Effector memory CD8-positive, alpha-beta T cell (primary cell): Measurements from ENCODE around the gene BMP6.

Experiments used
- ATAC-seq: fragments of 150-1000 bp; cut with Tn5 transposase; replicated peaks from 2 replicates; pipeline ENCODE4 v1.10.0; 2021; ENCODE audit warnings: mild to moderate bottlenecking, moderate library complexity
- DNase-seq, 3 experiments: peaks; one replicate each; pipeline ENCODE4 v3.0.0; 2021
- H3K27ac Mint-ChIP-seq, 2 donors: one replicate each; pipeline ENCODE4 v1.8.0; 2022; ENCODE audit warnings: mild to moderate bottlenecking in 2 of 2, mixed read lengths in 2 of 2, moderate library complexity in 2 of 2
- H3K27me3 Mint-ChIP-seq, 2 donors: one replicate each; pipeline ENCODE4 v1.8.0; 2022; ENCODE audit warnings: mixed read lengths in 2 of 2
- H3K36me3 Mint-ChIP-seq: one replicate; pipeline ENCODE4 v1.8.0; 2022; ENCODE audit warnings: mild to moderate bottlenecking, moderate library complexity, mixed read lengths; ENCODE audit not compliant: insufficient read depth
- H3K4me1 Mint-ChIP-seq, 2 donors: one replicate each; pipeline ENCODE4 v1.8.0; 2022; ENCODE audit warnings: low read depth in 2 of 2, mixed read lengths in 2 of 2
- H3K4me3 Mint-ChIP-seq, 2 donors: one replicate each; pipeline ENCODE4 v1.8.0; 2022; ENCODE audit warnings: mild to moderate bottlenecking in 2 of 2, mixed read lengths in 2 of 2, moderate library complexity in 2 of 2
- H3K9me3 Mint-ChIP-seq, 2 donors: one replicate each; pipeline ENCODE4 v1.8.0; 2022; ENCODE audit warnings: mixed read lengths in 2 of 2

BMP6 gene

GRCh38 chr6:7770111-7770510, 44.2 kb downstream of the BMP6 start:
- Mint-ChIP-seq H3K4me3 (no peak overlapping the region), H3K9me3 (no peaks in the 10 kb centered on the region), H3K4me1 (no peaks in the 10 kb centered on the region), H3K27ac (no peak overlapping the region), H3K27me3 (peaks cover 33 to 71% of the 10 kb centered on the region in 2 donors), H3K36me3 (no peaks in the 10 kb centered on the region)
- DNase-seq (no peak), ATAC-seq (no peak)

- no peak overlapping the region for H3K4me3 Mint-ChIP-seq
- H3K27ac Mint-ChIP-seq = no peak overlapping the region
- ATAC-seq = no peak
- peaks cover 30 to 67% of the 10 kb centered on the region in 2 donors for H3K27me3 Mint-ChIP-seq
- DNase-seq = no peak
- H3K9me3 Mint-ChIP-seq = no peaks in the 10 kb centered on the region
- no peaks in the 10 kb centered on the region for H3K4me1 Mint-ChIP-seq
- no peaks in the 10 kb centered on the region for H3K36me3 Mint-ChIP-seq
Observed at GRCh38 chr6:7770601-7771000, 44.7 kb downstream of the BMP6 start.

GRCh38 chr6:7773322-7773721, 47.4 kb downstream of the BMP6 start:
- DNase-seq (no peak), ATAC-seq (no peak)
- Mint-ChIP-seq H3K4me3 (no peak overlapping the region), H3K27ac (no peak overlapping the region), H3K4me1 (no peaks in the 10 kb centered on the region), H3K36me3 (no peaks in the 10 kb centered on the region), H3K27me3 (peaks cover 38 to 74% of the 10 kb centered on the region in 2 donors), H3K9me3 (no peaks in the 10 kb centered on the region)

- ATAC-seq (no peak), DNase-seq (no peak)
- Mint-ChIP-seq H3K27ac (no peak overlapping the region), H3K4me1 (no peaks in the 10 kb centered on the region), H3K36me3 (no peaks in the 10 kb centered on the region), H3K27me3 (peaks cover 32 to 74% of the 10 kb centered on the region in 2 donors), H3K9me3 (no peaks in the 10 kb centered on the region), H3K4me3 (no peak overlapping the region)
Observed at GRCh38 chr6:7773914-7774313, 48.0 kb downstream of the BMP6 start.

- Mint-ChIP-seq H3K4me1 (no peaks in the 10 kb centered on the region), H3K27ac (no peak overlapping the region), H3K9me3 (no peaks in the 10 kb centered on the region), H3K36me3 (no peaks in the 10 kb centered on the region), H3K27me3 (peaks cover 39 to 62% of the 10 kb centered on the region in 2 donors), H3K4me3 (no peak overlapping the region)
- DNase-seq (no peak), ATAC-seq (no peak)
Observed at GRCh38 chr6:7776509-7776908, 50.6 kb downstream of the BMP6 start.

GRCh38 chr6:7777074-7777473, 51.2 kb downstream of the BMP6 start:
- Mint-ChIP-seq H3K27ac (no peak overlapping the region), H3K9me3 (no peaks in the 10 kb centered on the region), H3K4me1 (no peaks in the 10 kb centered on the region), H3K27me3 (peaks cover 45 to 62% of the 10 kb centered on the region in 2 donors), H3K4me3 (no peak overlapping the region), H3K36me3 (no peaks in the 10 kb centered on the region)
- DNase-seq (no peak), ATAC-seq (no peak)

- H3K27me3 Mint-ChIP-seq = peaks cover 50 to 57% of the 10 kb centered on the region in 2 donors
- H3K36me3 Mint-ChIP-seq = no peaks in the 10 kb centered on the region
- no peak overlapping the region for H3K27ac Mint-ChIP-seq
- peaks cover 0 to 2% of the 10 kb centered on the region in 2 donors for H3K9me3 Mint-ChIP-seq
- ATAC-seq = no peak
- no peak for DNase-seq
- no peaks in the 10 kb centered on the region for H3K4me1 Mint-ChIP-seq
- no peak overlapping the region for H3K4me3 Mint-ChIP-seq
Observed at GRCh38 chr6:7781240-7781639, 55.3 kb downstream of the BMP6 start.

GRCh38 chr6:7784248-7784647, 58.3 kb downstream of the BMP6 start:
- no peak for ATAC-seq
- no peaks in the 10 kb centered on the region for H3K36me3 Mint-ChIP-seq

GRCh38 chr6:7784706-7785105, 58.8 kb downstream of the BMP6 start:
- no peak overlapping the region for H3K4me3 Mint-ChIP-seq
- H3K27me3 Mint-ChIP-seq = peaks cover 38 to 39% of the 10 kb centered on the region in 2 donors
- peaks cover 0 to 2% of the 10 kb centered on the region in 2 donors for H3K9me3 Mint-ChIP-seq
- H3K27ac Mint-ChIP-seq = no peak overlapping the region
- DNase-seq (no peak), ATAC-seq (no peak)
- no peaks in the 10 kb centered on the region for H3K36me3 Mint-ChIP-seq
- H3K4me1 Mint-ChIP-seq = no peaks in the 10 kb centered on the region

More at GRCh38 chr6:7784248-7784647, 58.3 kb downstream of the BMP6 start:
- Mint-ChIP-seq H3K4me1 (no peaks in the 10 kb centered on the region), H3K27ac (no peak overlapping the region), H3K27me3 (peaks cover 38 to 42% of the 10 kb centered on the region in 2 donors), H3K4me3 (no peak overlapping the region), H3K9me3 (peaks cover 0 to 2% of the 10 kb centered on the region in 2 donors)
- no peak for DNase-seq

GRCh38 chr6:7785243-7786035, 59.5 kb downstream of the BMP6 start:
- DNase-seq (no peak), ATAC-seq (no peak)
- Mint-ChIP-seq H3K36me3 (no peaks in the 10 kb centered on the region), H3K4me3 (no peak overlapping the region), H3K4me1 (no peaks in the 10 kb centered on the region), H3K27me3 (peaks cover 36 to 40% of the 10 kb centered on the region in 2 donors), H3K27ac (no peak overlapping the region), H3K9me3 (peaks cover 0 to 2% of the 10 kb centered on the region in 2 donors)

- DNase-seq = no peak
Observed at GRCh38 chr6:7786214-7786661, 60.3 kb downstream of the BMP6 start.

GRCh38 chr6:7787137-7787608, 61.3 kb downstream of the BMP6 start:
- no peak for ATAC-seq
- Mint-ChIP-seq H3K36me3 (no peaks in the 10 kb centered on the region), H3K27me3 (peaks cover 36 to 44% of the 10 kb centered on the region in 2 donors), H3K27ac (no peak overlapping the region), H3K4me1 (no peaks in the 10 kb centered on the region), H3K4me3 (no peak overlapping the region), H3K9me3 (peaks cover 0 to 2% of the 10 kb centered on the region in 2 donors)
- DNase-seq = no peak

More at GRCh38 chr6:7786214-7786661, 60.3 kb downstream of the BMP6 start:
- H3K4me1 Mint-ChIP-seq = no peaks in the 10 kb centered on the region
- peaks cover 38 to 44% of the 10 kb centered on the region in 2 donors for H3K27me3 Mint-ChIP-seq
- no peak overlapping the region for H3K27ac Mint-ChIP-seq
- no peaks in the 10 kb centered on the region for H3K36me3 Mint-ChIP-seq
- H3K4me3 Mint-ChIP-seq = no peak overlapping the region
- peaks cover 0 to 2% of the 10 kb centered on the region in 2 donors for H3K9me3 Mint-ChIP-seq
- no peak for ATAC-seq

- no peaks in the 10 kb centered on the region for H3K36me3 Mint-ChIP-seq
- H3K9me3 Mint-ChIP-seq = peaks cover 0 to 2% of the 10 kb centered on the region in 2 donors
- H3K27me3 Mint-ChIP-seq = peaks cover 33 to 40% of the 10 kb centered on the region in 2 donors
- H3K4me3 Mint-ChIP-seq = no peak overlapping the region
- no peak for ATAC-seq
- H3K27ac Mint-ChIP-seq = no peak overlapping the region
- DNase-seq = no peak
- no peaks in the 10 kb centered on the region for H3K4me1 Mint-ChIP-seq
Observed at GRCh38 chr6:7787731-7788130, 61.8 kb downstream of the BMP6 start.

GRCh38 chr6:7794509-7794908, 68.6 kb downstream of the BMP6 start:
- peaks cover 37 to 57% of the 10 kb centered on the region in 2 donors for H3K27me3 Mint-ChIP-seq
- no peaks in the 10 kb centered on the region for H3K36me3 Mint-ChIP-seq
- ATAC-seq (no peak), DNase-seq (no peak)
- no peaks in the 10 kb centered on the region for H3K4me1 Mint-ChIP-seq
- H3K4me3 Mint-ChIP-seq = no peak overlapping the region
- H3K9me3 Mint-ChIP-seq = peaks cover 0 to 5% of the 10 kb centered on the region in 2 donors
- no peak overlapping the region for H3K27ac Mint-ChIP-seq
